Cardiac fibroblast (primary cell): Measurements from ENCODE around the gene ANXA1.

Experiments
- DNase-seq, 2 donors: peaks; one replicate each; pipeline versions ENCODE4 v3.0.0 to v3.0.0-alpha.2; 2010; ENCODE audit warnings: low read depth in 2 of 2
- H3K4me3 ChIP-seq, 2 donors: replicated peaks in 1 of 2; 1 replicate in 1 of 2; 2 replicates in 1 of 2; pipeline ENCODE4 v1.5.1; 2011; ENCODE audit warnings: low read depth in 2 of 2, low read length in 2 of 2, mild to moderate bottlenecking in 2 of 2, moderate library complexity in 1 of 2
- CTCF ChIP-seq: IDR thresholded peaks from one replicate; pipeline ENCODE4 v1.5.1; 2011; ENCODE audit warnings: low read depth, mild to moderate bottlenecking, low read length, inconsistent platforms

Gene ANXA1

GRCh38 chr9:73116031-73116430, 35.6 kb upstream of the ANXA1 start:
- TF ChIP-seq CTCF, result no peak
- peak; percentile 54 to 74 for DNase-seq
- H3K4me3 ChIP-seq, result no peak overlapping the region

GRCh38 chr9:73116880-73117279, 34.8 kb upstream of the ANXA1 start:
- no peak for DNase-seq
- H3K4me3 ChIP-seq, result no peak overlapping the region
- TF ChIP-seq CTCF, result no peak

- DNase-seq, result peak in 1 of 2 donors; percentile 54
- TF ChIP-seq CTCF, result no peak
- no peak overlapping the region for H3K4me3 ChIP-seq
Observed at GRCh38 chr9:73118286-73118685, 33.4 kb upstream of the ANXA1 start.

- peak; percentile 71 to 77 for DNase-seq
- H3K4me3 ChIP-seq, result no peak overlapping the region
- no peak for TF ChIP-seq CTCF
Observed at GRCh38 chr9:73118898-73119554, 32.6 kb upstream of the ANXA1 start.

- no peak overlapping the region for H3K4me3 ChIP-seq
- no peak for DNase-seq
- TF ChIP-seq CTCF, result no peak
Observed at GRCh38 chr9:73121375-73121935, 30.2 kb upstream of the ANXA1 start.

GRCh38 chr9:73125651-73126050, 26.0 kb upstream of the ANXA1 start:
- no peak overlapping the region for H3K4me3 ChIP-seq
- peak in 1 of 2 donors; percentile 61 for DNase-seq

More at GRCh38 chr9:73125651-73126050, 26.0 kb upstream of the ANXA1 start:
- TF ChIP-seq CTCF, result no peak
